A673 (cell line): Measurements from ENCODE around the gene DLK2. TPM values are rescaled to one million over a fixed set of nuclear protein-coding genes. Genes with fewer than 3 reads are reported as not detected.

Experiments used
- BruUV-seq: library from RNA; stranded (reverse); fragments of 400-500 nt; replicated peaks from 2 replicates; lab custom pipeline; 2021; lab: Mats Ljungman, UMichigan
- CTCF ChIA-PET: fragments of 300-600 bp; sonication (Branson Sonifier 250); formaldehyde crosslinking; loops from one replicate; lab custom pipeline; 2022; ENCODE audit warnings: antibody characterized with exemption; lab: Charles Lee
- POLR2A ChIA-PET: fragments of 300-600 bp; sonication (Branson Sonifier 250); formaldehyde crosslinking; loops from one replicate; lab custom pipeline; 2022; ENCODE audit warnings: antibody characterized with exemption; ENCODE audit not compliant: low non-redundant PET; lab: Charles Lee
- DNase-seq: peaks from one replicate; pipeline ENCODE4 v3.0.0-alpha.2; 2015; ENCODE audit warnings: low spot score
- H3K27ac ChIP-seq: fragments of 200-600 bp; sonication (generic); 2 replicates; pipeline ENCODE4 v1.5.1; 2016; ENCODE audit warnings: mixed run types, low read depth, mild to moderate bottlenecking, mixed read lengths, antibody characterized with exemption, low read length; ENCODE audit not compliant: poor library complexity, severe bottlenecking
- H3K27me3 ChIP-seq: fragments of 200-600 bp; sonication (generic); replicated peaks from 2 replicates; pipeline ENCODE4 v1.6.1; 2017; ENCODE audit warnings: mixed run types, low read depth, mild to moderate bottlenecking, mixed read lengths, antibody characterized with exemption, low read length; ENCODE audit not compliant: insufficient read depth, poor library complexity
- H3K36me3 ChIP-seq: fragments of 200-600 bp; sonication (generic); 2 replicates; pipeline ENCODE4 v1.6.1; 2016; ENCODE audit warnings: mixed run types, mild to moderate bottlenecking, mixed read lengths, antibody characterized with exemption, low read length; ENCODE audit not compliant: insufficient read depth, poor library complexity, severe bottlenecking
- H3K4me1 ChIP-seq: fragments of 200-600 bp; sonication (generic); 2 replicates; pipeline ENCODE4 v1.6.1; 2017; ENCODE audit warnings: mixed run types, mild to moderate bottlenecking, mixed read lengths, antibody characterized with exemption, low read length; ENCODE audit not compliant: insufficient read depth, poor library complexity, severe bottlenecking
- H3K4me3 ChIP-seq: fragments of 200-600 bp; sonication (generic); 2 replicates; pipeline ENCODE4 v1.5.1; 2016; ENCODE audit warnings: low read depth, mixed run types, mild to moderate bottlenecking, mixed read lengths, low read length; ENCODE audit not compliant: poor library complexity, severe bottlenecking
- H3K9me3 ChIP-seq: fragments of 200-600 bp; sonication (generic); 2 replicates; pipeline ENCODE4 v1.6.1; 2016; ENCODE audit warnings: mixed run types, low read depth, mild to moderate bottlenecking, mixed read lengths, antibody characterized with exemption, low read length; ENCODE audit not compliant: poor library complexity, severe bottlenecking
- EZH2 ChIP-seq: fragments of 200-600 bp; sonication (generic); IDR thresholded peaks from 2 replicates; pipeline ENCODE4 v1.6.1; 2017; ENCODE audit warnings: borderline replicate concordance, low read depth, mild to moderate bottlenecking, mixed read lengths, antibody characterized with exemption, low read length; ENCODE audit not compliant: poor library complexity, severe bottlenecking
- intact Hi-C: fragments of 100-400 bp; cut with micrococcal nuclease; formaldehyde crosslinking; loops from one replicate; pipeline ENCODE4 v1.10.0; 2022; ENCODE audit not compliant: unreplicated experiment
- total RNA-seq: library from RNA; stranded (reverse); gene quantifications from 2 replicates; pipeline ENCODE4 v1.2.3, GENCODE V29; 2021
- TF ChIP-seq, protein P1 (sequence below): fragments of 300-800, 200-600 bp; sonication (generic); conservative IDR thresholded peaks from 2 replicates; pipeline ENCODE4 v1.5.1; 2017; ENCODE audit warnings: low read depth, mild to moderate bottlenecking, antibody characterized with exemption, low read length, moderate library complexity, mixed read lengths

The DLK2 gene
- total RNA-seq, 1 experiment from 2014 or later = 0.67 TPM

DNA sequence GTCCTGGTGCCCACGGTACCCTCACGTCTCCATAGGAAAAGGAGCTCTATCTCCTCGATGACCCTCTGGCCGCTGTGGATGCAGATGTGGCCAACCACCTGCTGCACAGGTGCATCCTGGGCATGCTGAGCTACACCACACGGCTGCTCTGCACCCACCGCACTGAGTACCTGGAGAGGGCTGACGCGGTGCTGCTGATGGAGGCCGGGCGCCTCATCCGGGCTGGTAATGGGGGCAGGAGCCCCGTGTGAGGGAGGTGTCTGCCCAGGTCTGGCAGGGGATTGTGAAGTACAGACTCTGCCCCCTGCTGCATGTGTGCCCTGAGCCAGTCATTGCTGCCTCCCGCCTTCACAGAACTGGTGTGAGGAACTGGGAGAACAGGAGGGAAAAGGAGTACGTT is 12.4 kb downstream of the DLK2 start:
- CTCF ChIA-PET = no interaction called here
- Histone ChIP-seq H3K4me3 (no peak overlapping the region), H3K9me3 (no peaks in the 10 kb centered on the region), H3K27me3 (no peaks in the 10 kb centered on the region), H3K4me1 (no peaks in the 10 kb centered on the region), H3K27ac (no peak overlapping the region), H3K36me3 (peaks cover 3% of the 10 kb centered on the region)
- no TSS peak for BruUV-seq
- POLR2A ChIA-PET = no interaction called here
- DNase-seq = no peak
- intact Hi-C loops = no loop called here
- no peak for TF ChIP-seq EZH2
- TF ChIP-seq, protein P1, sequence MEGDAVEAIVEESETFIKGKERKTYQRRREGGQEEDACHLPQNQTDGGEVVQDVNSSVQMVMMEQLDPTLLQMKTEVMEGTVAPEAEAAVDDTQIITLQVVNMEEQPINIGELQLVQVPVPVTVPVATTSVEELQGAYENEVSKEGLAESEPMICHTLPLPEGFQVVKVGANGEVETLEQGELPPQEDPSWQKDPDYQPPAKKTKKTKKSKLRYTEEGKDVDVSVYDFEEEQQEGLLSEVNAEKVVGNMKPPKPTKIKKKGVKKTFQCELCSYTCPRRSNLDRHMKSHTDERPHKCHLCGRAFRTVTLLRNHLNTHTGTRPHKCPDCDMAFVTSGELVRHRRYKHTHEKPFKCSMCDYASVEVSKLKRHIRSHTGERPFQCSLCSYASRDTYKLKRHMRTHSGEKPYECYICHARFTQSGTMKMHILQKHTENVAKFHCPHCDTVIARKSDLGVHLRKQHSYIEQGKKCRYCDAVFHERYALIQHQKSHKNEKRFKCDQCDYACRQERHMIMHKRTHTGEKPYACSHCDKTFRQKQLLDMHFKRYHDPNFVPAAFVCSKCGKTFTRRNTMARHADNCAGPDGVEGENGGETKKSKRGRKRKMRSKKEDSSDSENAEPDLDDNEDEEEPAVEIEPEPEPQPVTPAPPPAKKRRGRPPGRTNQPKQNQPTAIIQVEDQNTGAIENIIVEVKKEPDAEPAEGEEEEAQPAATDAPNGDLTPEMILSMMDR = no peak

DNA sequence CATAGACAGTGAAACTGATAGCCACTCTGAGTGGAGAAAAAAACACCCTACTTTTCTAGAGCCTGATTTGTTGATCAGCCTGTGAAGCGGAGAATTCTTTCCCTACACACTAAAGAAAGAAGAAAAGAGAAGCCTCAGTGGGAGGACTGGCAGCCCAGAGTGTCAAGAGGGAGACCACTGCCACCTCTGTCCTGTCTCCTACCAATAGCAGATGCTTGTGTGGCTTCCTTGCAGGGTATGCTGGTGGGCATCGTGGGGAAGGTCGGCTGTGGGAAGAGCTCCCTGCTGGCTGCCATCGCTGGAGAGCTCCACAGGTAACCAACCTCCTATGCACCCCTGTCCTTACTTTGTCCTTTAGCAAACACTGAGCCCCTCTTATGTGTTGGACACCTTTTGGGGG is 17.6 kb downstream of the DLK2 start:
- Histone ChIP-seq H3K36me3 (peaks cover 6% of the 10 kb centered on the region), H3K4me1 (no peaks in the 10 kb centered on the region), H3K9me3 (no peaks in the 10 kb centered on the region), H3K27ac (no peak overlapping the region), H3K4me3 (no peak overlapping the region), H3K27me3 (no peaks in the 10 kb centered on the region)
- no peak for DNase-seq
- ChIA-PET POLR2A (interaction anchor here (0.6 kb wide), 1 partner anchor 9 kb away, joined by 3 read pairs; no protein-coding TSS in a partner anchor), CTCF (interaction anchor here (0.6 kb wide), 1 partner anchor 1833 kb away, joined by 9 read pairs; no protein-coding TSS in a partner anchor)
- no peak for TF ChIP-seq EZH2
- TF ChIP-seq, protein P1 = no peak
- intact Hi-C loops = no loop called here
- no TSS peak for BruUV-seq

DNA sequence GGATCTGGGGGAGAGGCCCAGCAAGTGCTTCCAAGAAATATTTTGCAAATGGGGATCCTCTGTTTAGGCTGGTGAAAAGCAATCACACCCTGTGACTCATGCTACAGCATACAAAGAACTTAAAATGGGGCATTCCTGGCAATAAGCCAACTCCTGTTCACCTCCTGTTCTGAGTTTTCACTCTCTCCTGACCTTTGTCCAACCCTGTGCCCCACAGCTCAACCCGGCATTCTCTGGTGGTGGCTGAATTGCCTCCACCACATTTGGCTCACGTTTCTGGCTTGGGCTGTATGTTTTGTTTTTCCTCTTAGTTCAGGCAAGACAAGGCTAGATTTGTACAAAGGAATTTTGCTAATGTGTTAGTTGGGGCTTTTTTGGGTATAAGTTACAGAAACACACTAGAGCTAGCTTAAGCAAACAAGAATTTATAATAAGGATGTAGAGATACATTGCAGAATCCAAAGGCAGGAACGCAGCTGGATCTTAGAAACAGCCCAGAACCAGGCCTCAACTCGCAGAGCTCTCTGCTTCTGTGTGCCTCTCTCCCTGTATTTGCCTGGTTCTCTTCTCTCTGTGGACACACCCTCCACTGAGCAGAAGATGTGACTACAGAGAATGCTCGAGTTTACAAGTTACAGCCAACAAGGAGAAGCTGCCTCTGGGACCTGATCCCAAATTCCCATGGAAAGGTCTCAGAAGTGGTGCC is 18.6 kb downstream of the DLK2 start:
- Histone ChIP-seq H3K9me3 (no peaks in the 10 kb centered on the region), H3K4me1 (no peaks in the 10 kb centered on the region), H3K36me3 (peaks cover 6% of the 10 kb centered on the region), H3K27me3 (no peaks in the 10 kb centered on the region), H3K4me3 (no peak overlapping the region), H3K27ac (no peak overlapping the region)
- BruUV-seq = no TSS peak
- intact Hi-C loops = no loop called here
- TF ChIP-seq, protein P1 = no peak
- TF ChIP-seq EZH2 = no peak
- ChIA-PET POLR2A (no interaction called here), CTCF (interaction anchor here (0.6 kb wide), 1 partner anchor 69 kb away, joined by 6 read pairs; no protein-coding TSS in a partner anchor)
- DNase-seq = no peak
